Measurements from ENCODE around the gene ABCF3.

DNA sequence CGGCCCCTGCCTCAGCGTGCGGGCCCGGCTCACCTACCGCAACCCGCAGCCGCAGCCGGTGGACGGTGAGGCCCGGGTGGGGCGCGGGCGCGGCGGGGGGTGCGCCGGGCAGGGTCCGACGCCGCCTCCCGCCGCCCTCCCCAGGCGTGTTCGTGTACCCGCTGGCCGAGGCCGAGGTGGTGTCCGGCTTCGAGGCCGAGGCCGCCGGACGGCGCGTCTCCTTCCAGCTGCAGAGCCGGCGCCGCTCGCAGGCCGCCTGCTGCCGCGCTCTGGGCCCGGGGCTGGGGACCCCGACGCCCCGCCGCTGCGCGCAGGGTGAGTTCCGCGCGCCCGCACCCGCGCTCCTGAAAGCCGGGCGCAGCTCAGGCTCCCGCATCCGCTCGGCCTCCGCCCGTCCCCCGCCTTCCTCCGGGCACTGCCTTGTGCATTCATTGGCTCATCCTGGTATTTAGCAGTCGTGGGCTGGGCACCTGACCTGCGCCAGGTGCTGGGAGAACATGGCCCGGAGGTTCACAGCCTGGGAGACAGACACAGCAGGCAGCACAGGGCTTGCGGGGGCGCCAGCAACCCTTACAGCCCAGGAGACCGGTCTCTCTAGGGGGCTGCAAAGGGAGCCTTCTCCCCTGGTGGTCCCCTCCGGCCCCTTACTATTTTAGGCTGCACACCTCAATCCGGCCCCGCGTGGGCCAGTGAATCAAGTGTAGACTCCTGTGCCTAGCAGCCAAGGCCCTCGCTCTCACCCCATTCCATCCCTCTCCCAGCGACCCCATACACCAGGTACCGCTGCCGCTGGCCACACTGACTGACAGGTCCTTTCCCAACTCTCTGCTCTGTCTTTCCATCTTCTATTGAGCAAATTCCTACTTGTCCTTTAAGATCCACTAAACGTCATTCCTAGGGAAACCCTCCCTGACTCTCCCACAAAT lies 44.9 kb downstream of the ABCF3 start:
- TF ChIP-seq CTCF (IDR thresholded peaks at IDR 0.05; ENCODE audit: extremely low read depth in 1 of 2, insufficient read depth in 1 of 2, low read depth in 1 of 2, low read length in 2 of 2) = no peak
- TF ChIP-seq POLR2AphosphoS5 (IDR thresholded peaks at IDR 0.05; ENCODE audit: insufficient read depth, low read depth, low read length) = no peak
- TF ChIP-seq MYC (IDR thresholded peaks at IDR 0.05; ENCODE audit: low read depth, low read length) = no peak
- TF ChIP-seq POLR2A (IDR thresholded peaks at IDR 0.05; ENCODE audit: low read depth, low read length) = no peak
- no peak for TF ChIP-seq GATA2 (IDR thresholded peaks at IDR 0.05; ENCODE audit: insufficient read depth, insufficient read length, low read depth, low read length)
- no peak for TF ChIP-seq JUN (IDR thresholded peaks at IDR 0.05; ENCODE audit: borderline replicate concordance, insufficient read depth, insufficient read length, low read depth)
- TF ChIP-seq EZH2 (IDR thresholded peaks at IDR 0.05; ENCODE audit: borderline replicate concordance, low read depth, low read length, severe bottlenecking) = peak; percentile 87
- TF ChIP-seq MAX (IDR thresholded peaks at IDR 0.05; ENCODE audit: insufficient read depth, insufficient read length) = no peak
- TF ChIP-seq FOS (IDR thresholded peaks at IDR 0.05; ENCODE audit: borderline replicate concordance, insufficient read depth, low read length) = no peak
